ENCODE results near the gene CKB.

DNA sequence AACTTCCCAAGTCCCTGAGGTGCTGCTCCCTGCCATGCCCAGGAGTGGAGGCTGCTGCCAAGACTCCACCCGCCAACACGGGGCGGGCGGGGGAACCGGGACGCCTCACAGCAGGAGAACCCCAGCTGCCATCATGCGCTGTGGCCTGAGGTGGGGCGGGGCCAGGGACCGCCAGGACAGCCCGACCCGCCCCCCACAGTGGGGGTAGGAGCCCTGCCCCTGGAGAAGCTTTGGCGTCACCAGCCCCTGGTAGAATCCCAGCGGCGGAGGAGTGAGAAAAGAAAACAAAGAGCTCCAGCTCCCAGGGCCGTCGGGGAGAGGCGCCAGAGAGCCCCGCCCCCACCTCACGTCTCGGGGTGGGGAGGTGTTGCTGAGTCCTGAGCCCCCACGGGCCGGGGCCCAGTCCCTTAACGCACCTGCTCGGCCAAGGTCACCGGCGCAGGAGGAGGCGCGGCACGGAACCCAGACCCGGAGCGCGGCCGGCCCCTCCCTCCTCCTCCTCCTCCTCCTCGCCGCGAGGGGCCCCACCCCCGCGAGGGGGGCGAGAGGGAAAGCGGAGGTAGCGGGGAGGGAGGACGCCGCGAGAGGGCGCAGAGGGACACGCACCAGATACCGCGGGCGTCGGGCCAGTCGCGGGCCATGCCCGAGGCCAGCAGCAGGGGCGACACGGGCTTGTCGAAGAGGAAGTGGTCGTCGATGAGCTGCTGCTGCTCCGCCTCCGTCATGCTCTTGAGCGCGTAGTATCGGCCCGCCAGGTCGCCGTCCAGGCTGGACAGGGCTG is 1.8 kb downstream of the CKB start:
- TF ChIP-seq, protein P1, sequence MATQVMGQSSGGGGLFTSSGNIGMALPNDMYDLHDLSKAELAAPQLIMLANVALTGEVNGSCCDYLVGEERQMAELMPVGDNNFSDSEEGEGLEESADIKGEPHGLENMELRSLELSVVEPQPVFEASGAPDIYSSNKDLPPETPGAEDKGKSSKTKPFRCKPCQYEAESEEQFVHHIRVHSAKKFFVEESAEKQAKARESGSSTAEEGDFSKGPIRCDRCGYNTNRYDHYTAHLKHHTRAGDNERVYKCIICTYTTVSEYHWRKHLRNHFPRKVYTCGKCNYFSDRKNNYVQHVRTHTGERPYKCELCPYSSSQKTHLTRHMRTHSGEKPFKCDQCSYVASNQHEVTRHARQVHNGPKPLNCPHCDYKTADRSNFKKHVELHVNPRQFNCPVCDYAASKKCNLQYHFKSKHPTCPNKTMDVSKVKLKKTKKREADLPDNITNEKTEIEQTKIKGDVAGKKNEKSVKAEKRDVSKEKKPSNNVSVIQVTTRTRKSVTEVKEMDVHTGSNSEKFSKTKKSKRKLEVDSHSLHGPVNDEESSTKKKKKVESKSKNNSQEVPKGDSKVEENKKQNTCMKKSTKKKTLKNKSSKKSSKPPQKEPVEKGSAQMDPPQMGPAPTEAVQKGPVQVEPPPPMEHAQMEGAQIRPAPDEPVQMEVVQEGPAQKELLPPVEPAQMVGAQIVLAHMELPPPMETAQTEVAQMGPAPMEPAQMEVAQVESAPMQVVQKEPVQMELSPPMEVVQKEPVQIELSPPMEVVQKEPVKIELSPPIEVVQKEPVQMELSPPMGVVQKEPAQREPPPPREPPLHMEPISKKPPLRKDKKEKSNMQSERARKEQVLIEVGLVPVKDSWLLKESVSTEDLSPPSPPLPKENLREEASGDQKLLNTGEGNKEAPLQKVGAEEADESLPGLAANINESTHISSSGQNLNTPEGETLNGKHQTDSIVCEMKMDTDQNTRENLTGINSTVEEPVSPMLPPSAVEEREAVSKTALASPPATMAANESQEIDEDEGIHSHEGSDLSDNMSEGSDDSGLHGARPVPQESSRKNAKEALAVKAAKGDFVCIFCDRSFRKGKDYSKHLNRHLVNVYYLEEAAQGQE (IDR thresholded peaks at IDR 0.05), result no peak
- no peak for TF ChIP-seq RFX5 (IDR thresholded peaks at IDR 0.05)

Data from A549 (cell line).